ENCODE results near the gene TRIM44.
A peak's percentile ranks its signal among the peaks of the same experiment; 100 is the strongest.
"Not testable (repeated sequence)": the region's sequence is repeated elsewhere in the genome, so short reads cannot be mapped to it uniquely, and the experiment has no call there.

The TRIM44 gene

DNA sequence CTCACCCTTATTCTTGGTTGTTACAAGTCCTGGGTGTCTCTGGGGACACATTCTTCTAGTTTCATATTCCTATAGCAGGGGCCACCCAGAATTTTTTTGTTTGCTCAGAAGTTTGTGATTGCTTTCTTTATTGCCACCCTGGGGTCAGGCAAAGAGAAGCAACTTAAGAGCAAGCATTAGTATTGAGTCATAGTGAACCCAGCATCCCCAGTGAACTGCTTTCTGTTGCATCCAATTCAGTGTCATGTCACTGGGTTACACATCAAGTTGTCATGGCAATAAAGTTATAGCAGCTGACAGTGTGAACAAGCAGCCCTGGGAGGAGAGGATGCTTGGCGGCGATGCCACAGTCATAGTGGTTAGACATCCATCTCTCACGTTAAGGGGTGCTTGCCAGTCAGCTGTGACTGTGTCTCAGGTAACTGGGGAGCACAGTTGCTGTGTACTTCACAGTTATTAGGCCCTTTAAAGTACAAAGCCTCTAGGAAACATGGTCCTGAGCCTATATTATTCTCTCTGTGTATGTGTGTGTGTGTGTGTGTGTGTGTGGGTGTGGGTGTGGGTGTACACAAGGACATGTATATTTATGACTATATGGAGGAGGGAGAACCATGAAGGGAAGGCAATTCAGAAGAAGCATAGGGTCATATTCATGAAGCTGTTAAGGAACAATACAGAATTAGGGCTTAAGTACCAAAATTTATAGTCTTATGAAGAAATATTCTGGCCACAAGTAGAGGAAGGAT lies 52.5 kb downstream of the TRIM44 start:
- peak in 5 of 58 donors; percentile 4 to 16 (median 6) for DNase-seq

- DNase-seq, result not testable (repeated sequence)
Measured at GRCh38 chr11:35715677-35716076, 53.1 kb downstream of the TRIM44 start.

DNA sequence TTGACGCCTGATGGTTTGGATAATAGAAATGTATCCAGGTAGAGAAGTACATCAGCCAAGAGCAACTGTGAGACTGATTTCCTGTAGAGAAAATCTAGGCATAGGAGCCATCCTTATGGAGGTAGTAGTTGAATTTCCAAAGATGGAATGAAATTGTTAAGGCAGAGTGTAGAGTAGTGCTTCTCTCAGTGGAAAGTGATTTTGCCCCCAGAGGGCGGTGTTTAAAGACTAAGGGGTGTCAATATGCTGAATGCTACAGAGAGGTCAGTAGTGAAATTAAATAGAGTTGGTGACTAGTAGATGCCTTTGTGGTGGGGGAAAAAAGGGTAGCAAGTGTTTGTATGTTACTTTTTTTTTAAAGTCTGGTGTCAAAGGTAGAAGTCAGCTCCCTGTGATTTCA lies 54.5 kb downstream of the TRIM44 start:
- no peak for DNase-seq

- no peak for DNase-seq
Measured at GRCh38 chr11:35717520-35717919, 54.9 kb downstream of the TRIM44 start.

DNA sequence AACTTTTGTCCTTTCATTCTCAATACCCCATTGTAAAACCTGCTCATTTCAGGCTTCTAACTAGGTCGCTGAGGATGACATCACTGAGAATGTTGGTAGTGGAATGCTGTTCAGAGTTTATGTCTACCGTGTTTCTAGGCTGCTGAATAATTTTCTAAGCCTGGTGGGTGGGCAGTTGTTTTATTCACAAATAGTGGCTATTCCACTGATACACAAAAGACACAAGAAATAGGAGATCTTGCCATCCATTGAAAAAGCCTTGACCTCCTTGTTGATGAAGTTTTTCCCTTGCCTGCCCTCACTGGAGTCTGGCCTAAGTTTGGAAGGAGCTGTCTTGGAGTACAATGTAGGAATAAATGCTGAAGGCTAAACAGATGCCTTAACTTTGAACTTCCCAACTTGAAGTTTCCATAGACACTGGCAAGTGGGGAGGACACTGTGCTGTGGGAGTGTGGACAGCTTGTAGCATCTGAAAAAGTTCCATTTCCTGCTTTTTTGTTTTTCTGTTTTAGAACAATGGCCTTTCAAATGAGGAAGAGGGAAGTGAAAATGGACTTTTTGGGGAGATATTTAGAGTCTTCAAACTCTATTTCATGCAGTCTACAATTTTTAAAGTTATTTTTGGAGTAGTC lies 59.2 kb downstream of the TRIM44 start:
- DNase-seq, result peak in 2 of 58 donors; percentile 9 to 26

GRCh38 chr11:35722641-35723040 lies 60.1 kb downstream of the TRIM44 start:
- no peak for DNase-seq

DNA sequence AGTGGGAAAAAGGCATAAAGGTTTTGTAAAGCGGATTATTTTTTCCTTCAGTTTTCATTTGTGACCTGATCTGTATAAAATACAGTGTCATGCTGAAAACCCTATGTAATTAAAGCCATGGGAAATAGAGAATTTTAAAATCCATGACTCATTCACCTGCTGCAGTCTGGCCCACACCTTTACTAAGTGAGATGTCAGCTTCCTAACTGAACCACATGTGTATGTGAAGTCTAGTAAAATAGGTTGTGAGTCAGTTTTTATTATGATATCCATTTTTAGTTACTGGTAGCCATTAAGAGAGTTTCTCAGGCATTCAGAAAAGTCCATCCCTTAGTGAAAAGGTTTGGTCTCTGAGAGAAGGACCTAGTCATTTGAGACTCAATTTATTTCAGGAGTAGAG lies 60.9 kb downstream of the TRIM44 start:
- DNase-seq, result no peak

- no peak for DNase-seq
Measured at GRCh38 chr11:35723913-35724312, 61.3 kb downstream of the TRIM44 start.

DNA sequence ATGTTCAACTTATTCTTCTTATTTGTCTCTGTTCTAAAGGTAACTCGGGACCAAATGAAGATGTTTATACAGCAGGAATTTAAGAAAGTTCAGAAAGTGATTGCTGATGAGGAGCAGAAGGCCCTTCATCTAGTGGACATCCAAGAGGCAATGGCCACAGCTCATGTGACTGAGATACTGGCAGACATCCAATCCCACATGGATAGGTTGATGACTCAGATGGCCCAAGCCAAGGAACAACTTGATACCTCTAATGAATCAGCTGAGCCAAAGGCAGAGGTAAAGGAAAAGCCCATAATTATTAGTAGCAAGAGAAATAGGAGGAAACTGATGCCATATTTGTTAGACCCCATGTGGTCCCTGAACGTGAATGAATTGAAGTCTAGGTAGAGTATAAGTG lies 63.3 kb downstream of the TRIM44 start:
- DNase-seq, result peak in 1 of 58 donors; percentile 13

GRCh38 chr11:35727140-35727539 lies 64.6 kb downstream of the TRIM44 start:
- DNase-seq, result no peak

DNA sequence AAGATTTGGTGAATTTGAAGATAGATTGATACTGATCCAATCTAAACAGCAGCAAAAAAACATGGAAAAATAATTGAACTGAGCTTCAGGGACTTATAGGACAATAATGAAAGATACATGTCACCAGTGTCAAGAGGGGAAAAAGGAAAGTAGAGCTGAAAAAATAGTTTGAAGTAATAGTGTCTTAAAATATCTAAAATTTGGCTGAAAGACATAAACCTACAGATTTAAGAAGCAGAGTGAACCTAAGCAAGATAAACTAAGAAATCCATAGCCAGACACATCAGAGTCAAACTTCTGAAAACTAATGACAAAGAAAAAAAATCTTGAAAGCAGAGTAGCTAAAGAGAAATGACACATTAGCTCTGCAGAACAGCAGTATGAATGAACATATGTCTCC lies 67.7 kb downstream of the TRIM44 start:
- no peak for DNase-seq

DNA sequence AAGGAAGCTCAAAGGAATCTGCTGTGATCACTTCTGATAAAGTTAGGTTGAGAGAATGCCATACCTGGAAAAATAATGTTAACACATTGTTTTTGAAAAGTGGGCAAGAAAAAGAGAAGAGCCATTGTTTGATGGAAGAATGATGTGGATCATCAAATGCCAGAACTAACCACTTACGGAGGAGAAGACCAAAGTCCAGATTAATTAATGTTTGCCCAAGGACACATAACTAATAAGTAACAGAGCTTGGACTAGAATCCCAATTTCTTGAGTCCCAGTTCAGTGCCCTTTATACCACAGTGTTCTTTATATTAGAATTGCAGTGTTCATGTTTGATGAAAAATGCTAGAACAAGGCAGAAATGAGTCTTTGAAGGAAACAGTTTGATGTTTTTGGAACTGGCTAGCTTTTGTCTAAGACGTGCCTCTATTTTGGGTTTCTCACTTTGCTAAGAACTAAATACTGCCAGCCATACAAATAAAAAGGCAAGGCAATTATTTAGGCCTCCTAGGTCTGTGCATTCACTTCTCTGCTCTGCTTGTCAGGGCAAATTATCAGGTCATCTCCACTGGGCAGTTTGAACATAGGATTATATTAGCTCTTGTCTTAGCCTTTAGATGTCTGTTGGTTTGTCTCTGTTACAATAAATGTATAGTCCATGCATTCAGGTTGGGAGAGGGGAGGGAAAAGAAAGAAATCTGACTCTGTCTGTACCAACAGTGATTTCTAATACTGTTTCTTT lies 72.3 kb downstream of the TRIM44 start:
- no peak for DNase-seq

DNA sequence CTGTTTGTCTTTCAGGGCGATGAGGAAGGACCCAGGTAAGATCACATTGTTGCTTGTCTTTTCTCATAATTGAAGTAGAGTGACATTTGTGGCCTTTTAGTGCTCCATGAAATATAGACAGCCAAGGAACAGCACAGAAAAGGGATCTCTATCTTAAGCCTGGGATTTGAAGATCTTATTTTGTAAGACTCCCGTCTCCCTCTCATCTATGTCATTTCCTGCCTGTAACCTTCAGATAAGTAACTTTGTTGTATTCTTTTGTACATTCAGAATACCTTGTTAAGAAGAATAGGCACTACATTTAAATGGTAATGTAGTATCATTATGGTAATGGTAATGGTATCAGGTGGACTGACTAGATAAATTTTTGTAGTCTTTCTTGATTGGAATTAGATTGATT lies 72.8 kb downstream of the TRIM44 start:
- no peak for DNase-seq

- no peak for DNase-seq
Measured at GRCh38 chr11:35735903-35736302, 73.3 kb downstream of the TRIM44 start.

GRCh38 chr11:35736952-35737351 lies 74.4 kb downstream of the TRIM44 start:
- DNase-seq, result no peak

DNA sequence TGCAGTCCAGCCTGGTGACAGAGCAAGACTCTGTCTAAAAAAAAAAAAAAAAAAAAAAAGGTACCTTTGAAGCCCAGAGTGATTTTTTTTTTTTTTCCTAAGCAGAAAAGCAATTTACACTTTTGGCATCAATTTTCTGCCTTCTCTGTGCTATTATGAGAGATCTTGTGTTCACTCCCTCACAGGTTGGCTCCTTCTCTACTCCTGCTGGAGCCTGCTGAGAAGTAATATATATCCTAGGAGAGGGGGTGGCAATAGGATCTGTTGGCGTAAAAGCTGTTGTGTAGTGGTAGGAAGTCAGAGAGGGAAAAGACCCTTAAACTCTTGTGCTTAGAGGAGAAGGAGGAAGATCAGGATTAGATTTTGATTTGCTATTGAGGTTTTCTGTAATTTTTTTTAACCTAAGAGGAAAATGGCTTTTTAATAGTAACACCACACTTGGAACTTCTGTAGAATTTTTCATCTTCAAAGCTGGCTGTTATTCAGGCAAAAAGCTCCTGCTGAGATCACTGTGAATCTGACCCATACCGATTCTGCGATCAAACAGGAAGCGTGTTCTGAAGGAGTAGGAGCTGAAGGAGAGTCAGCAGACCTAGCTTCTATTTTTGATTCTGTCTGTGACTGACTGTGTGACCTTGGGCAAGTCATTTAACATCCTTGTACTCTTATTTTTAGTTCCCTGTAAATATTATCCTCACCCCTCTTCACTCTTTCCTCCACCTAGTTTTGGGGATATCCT lies 77.7 kb downstream of the TRIM44 start:
- peak in 5 of 58 donors; percentile 1 to 52 (median 13) for DNase-seq

DNA sequence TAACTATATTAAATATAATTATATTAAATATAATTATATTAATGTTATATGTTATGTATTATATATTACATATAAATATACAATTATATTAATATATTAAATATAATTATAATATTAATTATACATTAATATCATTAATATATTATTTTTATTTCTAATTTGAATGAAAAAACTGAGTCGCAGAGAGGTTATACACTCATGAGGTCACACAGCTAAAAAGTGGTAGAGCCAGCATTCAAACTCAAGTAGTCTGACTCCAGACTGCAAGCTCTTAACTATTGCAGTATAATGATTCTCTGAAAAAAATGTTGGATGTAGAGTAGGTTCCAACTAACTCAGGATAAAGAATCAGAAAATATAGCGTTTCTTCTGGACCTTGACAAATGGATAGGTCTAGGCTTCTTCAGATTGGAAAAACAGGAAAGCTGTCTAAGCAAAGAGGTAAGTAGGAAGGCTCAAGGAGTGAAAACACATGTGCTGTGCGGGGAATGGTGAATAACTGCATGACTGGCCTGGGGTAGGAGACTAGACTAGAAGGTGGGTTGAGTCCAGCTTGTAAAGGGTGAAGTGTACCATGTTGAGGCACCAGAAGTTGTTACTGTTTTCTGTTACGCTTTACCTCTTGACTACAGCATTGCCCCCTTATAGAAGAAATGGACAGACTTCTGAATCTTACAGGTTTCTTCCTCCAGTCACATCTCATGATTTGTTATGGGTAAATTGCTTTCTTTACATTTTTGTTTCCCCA lies 80.3 kb downstream of the TRIM44 start:
- DNase-seq, result no peak

DNA sequence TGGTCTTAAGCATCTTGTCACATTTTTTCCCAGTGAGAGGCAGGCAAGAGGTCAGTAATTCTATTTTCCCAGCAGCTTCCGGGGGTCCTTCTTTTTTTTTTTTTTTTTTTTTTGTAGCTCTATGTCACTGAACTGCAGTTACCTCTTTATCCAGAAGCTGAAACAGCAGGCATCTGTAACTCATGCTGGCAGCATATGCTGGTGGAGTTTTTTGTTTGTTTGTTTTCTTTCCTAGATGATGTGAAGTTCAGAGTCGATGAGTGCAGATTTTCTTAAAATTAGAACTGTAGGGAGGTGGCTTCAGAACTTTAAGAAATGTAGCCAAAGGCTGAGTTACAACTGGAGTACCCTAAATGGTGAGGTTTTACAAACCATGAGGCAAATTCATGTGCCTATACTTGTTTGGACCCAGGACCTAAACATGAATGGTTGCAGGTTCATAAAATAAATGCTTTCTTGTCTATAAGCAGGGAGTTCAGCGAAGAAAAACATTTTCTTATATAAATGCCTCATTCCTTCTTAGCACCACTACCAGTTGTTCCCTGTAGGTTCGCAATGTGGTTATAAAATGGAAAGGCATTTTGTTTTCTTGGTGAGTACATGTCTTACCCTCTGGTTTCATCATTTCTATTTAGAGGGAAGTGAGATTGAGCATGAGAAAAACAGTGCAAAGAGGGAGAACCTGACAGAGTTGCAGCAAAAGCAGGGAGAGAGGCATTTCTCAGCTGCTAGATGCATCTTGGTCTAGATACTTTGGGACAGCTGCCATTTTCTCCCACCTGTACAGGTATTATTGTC lies 84.0 kb downstream of the TRIM44 start:
- DNase-seq, result no peak

GRCh38 chr11:35747668-35748067 lies 85.1 kb downstream of the TRIM44 start:
- peak in 18 of 58 donors; percentile 1 to 40 (median 6) for DNase-seq

GRCh38 chr11:35748644-35749043 lies 86.1 kb downstream of the TRIM44 start:
- DNase-seq, result no peak

Measured in anterior cingulate cortex (tissue), 58 donors.